ENCODE results near the gene CNN1. TPM values are rescaled to one million over a fixed set of nuclear protein-coding genes. Genes with fewer than 3 reads are reported as not detected.

CNN1 gene
- polyA plus RNA-seq, 1 of the 3 experiments (the other 2 are of a cell fraction), result 4.6 TPM

DNA sequence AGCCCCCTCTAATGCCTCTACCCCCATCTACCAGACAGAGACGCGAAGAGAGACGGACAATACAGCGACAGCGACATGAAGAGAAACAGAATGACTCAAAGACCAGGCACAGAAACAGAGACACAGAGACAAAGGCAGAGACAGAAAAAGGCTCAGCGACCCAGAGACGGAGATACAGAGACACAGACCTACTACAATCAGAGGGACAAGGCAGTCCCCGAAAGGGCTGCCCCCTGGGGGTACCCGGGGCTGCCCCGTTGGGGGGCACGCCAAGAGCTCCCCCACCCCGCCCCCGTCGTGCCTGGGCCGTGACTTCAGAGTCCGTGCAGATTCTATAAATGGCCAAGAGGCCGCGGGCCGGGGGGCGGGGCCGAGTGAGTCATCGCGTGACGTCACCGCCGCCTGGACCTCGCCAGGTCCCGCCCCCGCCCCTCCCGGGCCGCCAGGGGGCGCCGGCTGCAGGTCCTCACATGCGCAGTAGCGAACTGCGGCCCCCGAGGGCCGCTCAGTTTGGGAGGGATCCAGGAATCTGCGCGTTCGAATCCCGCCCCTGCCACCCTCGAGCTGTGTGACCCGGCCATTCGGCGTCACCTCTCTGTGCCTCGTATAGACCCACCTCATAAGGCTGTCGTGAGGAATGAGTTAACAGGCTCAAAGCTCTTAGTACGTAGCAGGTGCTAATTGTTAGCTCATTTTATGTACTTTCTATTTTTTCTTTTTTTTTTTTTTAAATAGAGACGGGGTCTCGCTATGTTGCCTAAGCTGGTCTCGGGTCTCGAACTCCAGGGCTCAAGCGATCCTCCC, 2.7 kb upstream of the CNN1 start:
- Histone ChIP-seq H3F3A (replicated peaks; ENCODE audit: insufficient read depth) (peaks cover 14% of the 10 kb centered on the region), H3K27me3 (ENCODE audit: insufficient read depth) (no peaks in the 10 kb centered on the region), H3K27ac (ENCODE audit: low read depth in 2 of 2, low read length in 1 of 2) (peak overlapping the region; percentile 64 to 65; a peak in 3 of 4 replicates), H4K20me1 (ENCODE audit: insufficient read depth) (no peaks in the 10 kb centered on the region; the same call in 1 of the 2 replicates), H3K9me3 (no peaks in the 10 kb centered on the region), H3K9me2 (no peaks in the 10 kb centered on the region), H3K4me2 (peak overlapping the region; percentile 56), H3K79me2 (ENCODE audit: insufficient read depth) (no peaks in the 10 kb centered on the region), H3K4me1 (ENCODE audit: control insufficient read depth in 1 of 2, insufficient read depth in 2 of 2, low read depth in 1 of 2, low read length in 1 of 2) (peaks cover 13 to 16% of the 10 kb centered on the region in 2 experiments; a peak in 2 of 4 replicates), H3K4me3 (ENCODE audit: low read depth in 2 of 2, low read length in 1 of 2) (peak overlapping the region; percentile 35 to 43; a peak in 3 of 4 replicates), H3K36me3 (replicated peaks in 1 of 2; ENCODE audit: control insufficient read depth in 1 of 2, insufficient read depth in 2 of 2, low read length in 1 of 2) (no peaks in the 10 kb centered on the region), H2AFZ (ENCODE audit: low read depth) (peak overlapping the region; percentile 81), H3K9ac (peak overlapping the region; percentile 54)
- ChIA-PET POLR2A (interaction anchor here (1.0 kb wide), 1 partner anchor 10 kb away, joined by 5 read pairs; no protein-coding TSS in a partner anchor), CTCF (interaction anchor here (0.6 to 2.7 kb wide), 18 partner anchors 9 to 230 kb away, joined by 3 to 14 read pairs (median 4); partner anchors contain the start of genes CCDC159, ELOF1 and TMEM205)
- 24% methylated on average over 19 of the region's 54 CpGs for WGBS (ENCODE audit: low lambda C conversion rate)
- peak; percentile 99 for DNase-seq
- TF ChIP-seq GABPA (IDR thresholded peaks at IDR 0.05; ENCODE audit: low read depth), result no peak
- peak; percentile 86 for TF ChIP-seq JUND (IDR thresholded peaks at IDR 0.05)
- TF ChIP-seq, protein P1, sequence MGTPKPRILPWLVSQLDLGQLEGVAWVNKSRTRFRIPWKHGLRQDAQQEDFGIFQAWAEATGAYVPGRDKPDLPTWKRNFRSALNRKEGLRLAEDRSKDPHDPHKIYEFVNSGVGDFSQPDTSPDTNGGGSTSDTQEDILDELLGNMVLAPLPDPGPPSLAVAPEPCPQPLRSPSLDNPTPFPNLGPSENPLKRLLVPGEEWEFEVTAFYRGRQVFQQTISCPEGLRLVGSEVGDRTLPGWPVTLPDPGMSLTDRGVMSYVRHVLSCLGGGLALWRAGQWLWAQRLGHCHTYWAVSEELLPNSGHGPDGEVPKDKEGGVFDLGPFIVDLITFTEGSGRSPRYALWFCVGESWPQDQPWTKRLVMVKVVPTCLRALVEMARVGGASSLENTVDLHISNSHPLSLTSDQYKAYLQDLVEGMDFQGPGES (IDR thresholded peaks at IDR 0.05; ENCODE audit: low read depth, low read length), result no peak
- TF ChIP-seq, protein P2, sequence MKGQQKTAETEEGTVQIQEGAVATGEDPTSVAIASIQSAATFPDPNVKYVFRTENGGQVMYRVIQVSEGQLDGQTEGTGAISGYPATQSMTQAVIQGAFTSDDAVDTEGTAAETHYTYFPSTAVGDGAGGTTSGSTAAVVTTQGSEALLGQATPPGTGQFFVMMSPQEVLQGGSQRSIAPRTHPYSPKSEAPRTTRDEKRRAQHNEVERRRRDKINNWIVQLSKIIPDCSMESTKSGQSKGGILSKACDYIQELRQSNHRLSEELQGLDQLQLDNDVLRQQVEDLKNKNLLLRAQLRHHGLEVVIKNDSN (IDR thresholded peaks at IDR 0.05; ENCODE audit: borderline replicate concordance, low read depth), result no peak
- TF ChIP-seq, protein P3, sequence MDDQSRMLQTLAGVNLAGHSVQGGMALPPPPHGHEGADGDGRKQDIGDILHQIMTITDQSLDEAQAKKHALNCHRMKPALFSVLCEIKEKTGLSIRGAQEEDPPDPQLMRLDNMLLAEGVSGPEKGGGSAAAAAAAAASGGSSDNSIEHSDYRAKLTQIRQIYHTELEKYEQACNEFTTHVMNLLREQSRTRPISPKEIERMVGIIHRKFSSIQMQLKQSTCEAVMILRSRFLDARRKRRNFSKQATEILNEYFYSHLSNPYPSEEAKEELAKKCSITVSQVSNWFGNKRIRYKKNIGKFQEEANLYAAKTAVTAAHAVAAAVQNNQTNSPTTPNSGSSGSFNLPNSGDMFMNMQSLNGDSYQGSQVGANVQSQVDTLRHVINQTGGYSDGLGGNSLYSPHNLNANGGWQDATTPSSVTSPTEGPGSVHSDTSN (IDR thresholded peaks at IDR 0.05), result no peak
- TF ChIP-seq YY1 (IDR thresholded peaks at IDR 0.05; ENCODE audit: low read depth), result no peak
- TF ChIP-seq, protein P4, sequence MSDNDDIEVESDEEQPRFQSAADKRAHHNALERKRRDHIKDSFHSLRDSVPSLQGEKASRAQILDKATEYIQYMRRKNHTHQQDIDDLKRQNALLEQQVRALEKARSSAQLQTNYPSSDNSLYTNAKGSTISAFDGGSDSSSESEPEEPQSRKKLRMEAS (IDR thresholded peaks at IDR 0.05; ENCODE audit: low read depth), result peak; percentile 29; the same call in 1 of the 2 replicates
- no peak for TF ChIP-seq GATA2 (CRISPR knock-in tag; IDR thresholded peaks at IDR 0.05)
- TF ChIP-seq EP300 (IDR thresholded peaks at IDR 0.05; ENCODE audit: borderline replicate concordance in 1 of 2, low read depth in 1 of 2, low read length in 1 of 2), result no peak
- peak; percentile 57; the same call in 1 of the 2 replicates for TF ChIP-seq POLR2AphosphoS5 (IDR thresholded peaks at IDR 0.05; ENCODE audit: low read depth, low read length)
- TF ChIP-seq, protein P5, sequence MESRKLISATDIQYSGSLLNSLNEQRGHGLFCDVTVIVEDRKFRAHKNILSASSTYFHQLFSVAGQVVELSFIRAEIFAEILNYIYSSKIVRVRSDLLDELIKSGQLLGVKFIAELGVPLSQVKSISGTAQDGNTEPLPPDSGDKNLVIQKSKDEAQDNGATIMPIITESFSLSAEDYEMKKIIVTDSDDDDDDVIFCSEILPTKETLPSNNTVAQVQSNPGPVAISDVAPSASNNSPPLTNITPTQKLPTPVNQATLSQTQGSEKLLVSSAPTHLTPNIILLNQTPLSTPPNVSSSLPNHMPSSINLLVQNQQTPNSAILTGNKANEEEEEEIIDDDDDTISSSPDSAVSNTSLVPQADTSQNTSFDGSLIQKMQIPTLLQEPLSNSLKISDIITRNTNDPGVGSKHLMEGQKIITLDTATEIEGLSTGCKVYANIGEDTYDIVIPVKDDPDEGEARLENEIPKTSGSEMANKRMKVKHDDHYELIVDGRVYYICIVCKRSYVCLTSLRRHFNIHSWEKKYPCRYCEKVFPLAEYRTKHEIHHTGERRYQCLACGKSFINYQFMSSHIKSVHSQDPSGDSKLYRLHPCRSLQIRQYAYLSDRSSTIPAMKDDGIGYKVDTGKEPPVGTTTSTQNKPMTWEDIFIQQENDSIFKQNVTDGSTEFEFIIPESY (IDR thresholded peaks at IDR 0.05; ENCODE audit: borderline replicate concordance, low read depth), result no peak
- no peak for TF ChIP-seq SIN3A (IDR thresholded peaks at IDR 0.05; ENCODE audit: borderline replicate concordance, low read depth, low read length)
- TF ChIP-seq ELF1 (IDR thresholded peaks at IDR 0.05), result no peak
- TF ChIP-seq, protein P6, sequence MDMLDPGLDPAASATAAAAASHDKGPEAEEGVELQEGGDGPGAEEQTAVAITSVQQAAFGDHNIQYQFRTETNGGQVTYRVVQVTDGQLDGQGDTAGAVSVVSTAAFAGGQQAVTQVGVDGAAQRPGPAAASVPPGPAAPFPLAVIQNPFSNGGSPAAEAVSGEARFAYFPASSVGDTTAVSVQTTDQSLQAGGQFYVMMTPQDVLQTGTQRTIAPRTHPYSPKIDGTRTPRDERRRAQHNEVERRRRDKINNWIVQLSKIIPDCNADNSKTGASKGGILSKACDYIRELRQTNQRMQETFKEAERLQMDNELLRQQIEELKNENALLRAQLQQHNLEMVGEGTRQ (IDR thresholded peaks at IDR 0.05; ENCODE audit: borderline replicate concordance, low read depth, low read length), result no peak
- TF ChIP-seq FOXJ3 (CRISPR knock-in tag; IDR thresholded peaks at IDR 0.05), result no peak
- TF ChIP-seq, protein P7, sequence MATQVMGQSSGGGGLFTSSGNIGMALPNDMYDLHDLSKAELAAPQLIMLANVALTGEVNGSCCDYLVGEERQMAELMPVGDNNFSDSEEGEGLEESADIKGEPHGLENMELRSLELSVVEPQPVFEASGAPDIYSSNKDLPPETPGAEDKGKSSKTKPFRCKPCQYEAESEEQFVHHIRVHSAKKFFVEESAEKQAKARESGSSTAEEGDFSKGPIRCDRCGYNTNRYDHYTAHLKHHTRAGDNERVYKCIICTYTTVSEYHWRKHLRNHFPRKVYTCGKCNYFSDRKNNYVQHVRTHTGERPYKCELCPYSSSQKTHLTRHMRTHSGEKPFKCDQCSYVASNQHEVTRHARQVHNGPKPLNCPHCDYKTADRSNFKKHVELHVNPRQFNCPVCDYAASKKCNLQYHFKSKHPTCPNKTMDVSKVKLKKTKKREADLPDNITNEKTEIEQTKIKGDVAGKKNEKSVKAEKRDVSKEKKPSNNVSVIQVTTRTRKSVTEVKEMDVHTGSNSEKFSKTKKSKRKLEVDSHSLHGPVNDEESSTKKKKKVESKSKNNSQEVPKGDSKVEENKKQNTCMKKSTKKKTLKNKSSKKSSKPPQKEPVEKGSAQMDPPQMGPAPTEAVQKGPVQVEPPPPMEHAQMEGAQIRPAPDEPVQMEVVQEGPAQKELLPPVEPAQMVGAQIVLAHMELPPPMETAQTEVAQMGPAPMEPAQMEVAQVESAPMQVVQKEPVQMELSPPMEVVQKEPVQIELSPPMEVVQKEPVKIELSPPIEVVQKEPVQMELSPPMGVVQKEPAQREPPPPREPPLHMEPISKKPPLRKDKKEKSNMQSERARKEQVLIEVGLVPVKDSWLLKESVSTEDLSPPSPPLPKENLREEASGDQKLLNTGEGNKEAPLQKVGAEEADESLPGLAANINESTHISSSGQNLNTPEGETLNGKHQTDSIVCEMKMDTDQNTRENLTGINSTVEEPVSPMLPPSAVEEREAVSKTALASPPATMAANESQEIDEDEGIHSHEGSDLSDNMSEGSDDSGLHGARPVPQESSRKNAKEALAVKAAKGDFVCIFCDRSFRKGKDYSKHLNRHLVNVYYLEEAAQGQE (IDR thresholded peaks at IDR 0.05; ENCODE audit: low read depth, low read length), result no peak; the same call in 1 of the 2 replicates
- TF ChIP-seq EZH2phosphoT487 (IDR thresholded peaks at IDR 0.05; ENCODE audit: borderline replicate concordance, low read depth), result no peak
- peak; percentile 33 for TF ChIP-seq NFIC (IDR thresholded peaks at IDR 0.05; ENCODE audit: borderline replicate concordance)
